Activated CD8-positive, alpha-beta memory T cell treated with anti-CD3 and anti-CD28 coated beads, Interleukin-2, amount 50 U/mL, for 24 hours (primary cell): ENCODE results near the gene UBXN10.

Experiments
- DNase-seq: peaks from one replicate; pipeline ENCODE4 v3.0.0-alpha.2; 2020; ENCODE audit errors: extremely low read depth

The UBXN10 gene

GRCh38 chr1:20185834-20186782, at the start of gene UBXN10, which contains the start of gene PLA2G2C:
UBXN10 (plus strand) TSS chr1:20186096; CDS start chr1:20190562, 4,466 bp downstream.
PLA2G2C (minus strand) TSS chr1:20186518; CDS start chr1:20177363, 9,155 bp downstream.
- DNase-seq = peak; percentile 31

- DNase-seq = no peak
Observed at GRCh38 chr1:20136249-20136648, 49.6 kb upstream of the UBXN10 start.

GRCh38 chr1:20137055-20137454, 48.8 kb upstream of the UBXN10 start:
- DNase-seq = no peak

- no peak for DNase-seq
Observed at GRCh38 chr1:20137604-20138003, 48.3 kb upstream of the UBXN10 start.

- DNase-seq = no peak
Observed at GRCh38 chr1:20138346-20138745, 47.5 kb upstream of the UBXN10 start.

GRCh38 chr1:20138961-20139550, 46.8 kb upstream of the UBXN10 start, which contains the start of gene PLA2G2F:
PLA2G2F (plus strand) TSS chr1:20139323; CDS start chr1:20139428, 105 bp downstream.
- no peak for DNase-seq

- no peak for DNase-seq
Observed at GRCh38 chr1:20139776-20140612, 45.9 kb upstream of the UBXN10 start.

GRCh38 chr1:20141001-20141400, 44.9 kb upstream of the UBXN10 start:
- no peak for DNase-seq

GRCh38 chr1:20141466-20141865, 44.4 kb upstream of the UBXN10 start:
- DNase-seq = no peak

GRCh38 chr1:20142001-20142710, 43.7 kb upstream of the UBXN10 start:
- no peak for DNase-seq

GRCh38 chr1:20143318-20143717, 42.6 kb upstream of the UBXN10 start:
- no peak for DNase-seq

GRCh38 chr1:20143734-20144565, 41.9 kb upstream of the UBXN10 start:
- DNase-seq = no peak

- no peak for DNase-seq
Observed at GRCh38 chr1:20147846-20148570, 37.9 kb upstream of the UBXN10 start.

GRCh38 chr1:20148571-20149500, 37.1 kb upstream of the UBXN10 start:
- DNase-seq = no peak

GRCh38 chr1:20149601-20150325, 36.1 kb upstream of the UBXN10 start:
- DNase-seq = no peak

GRCh38 chr1:20150326-20150705, 35.6 kb upstream of the UBXN10 start:
- no peak for DNase-seq

- DNase-seq = no peak
Observed at GRCh38 chr1:20150969-20151368, 34.9 kb upstream of the UBXN10 start.
